ENCODE data around the gene RNF41. TPM values are rescaled to one million over a fixed set of nuclear protein-coding genes. Genes with fewer than 3 reads are reported as not detected.

Gene RNF41
- total RNA-seq, 1 donor from 2014 or later, result 140 TPM

GRCh38 chr12:56152756-56153677 lies 68.7 kb downstream of the RNF41 start:
- no peak for DNase-seq (ENCODE audit: low read depth)

Other genes starting within 250 kb of the RNF41 start
- gene RAB5B, start 247.8 kb downstream of the RNF41 start, total RNA-seq, result 92.9 and 119 TPM in 2 replicates
- gene SUOX, start 224.6 kb downstream of the RNF41 start, total RNA-seq, result 9.6 and 17.2 TPM in 2 replicates
- gene IKZF4, start 200.9 kb downstream of the RNF41 start, total RNA-seq, result 1.9 and 3.7 TPM in 2 replicates
- 119 and 710 TPM in 2 replicates for gene RPS26, start 180.0 kb downstream of the RNF41 start, total RNA-seq
- 5.1 and 19.4 TPM in 2 replicates for gene ERBB3, start 141.8 kb downstream of the RNF41 start, total RNA-seq
- 148 and 159 TPM in 2 replicates for gene PA2G4, start 117.4 kb downstream of the RNF41 start, total RNA-seq
- 1,963 and 2,452 TPM in 2 replicates for gene RPL41, start 105.3 kb downstream of the RNF41 start, total RNA-seq
- gene ZC3H10, start 103.7 kb downstream of the RNF41 start, total RNA-seq, result 3.6 and 3.7 TPM in 2 replicates
- gene ESYT1, start 93.7 kb downstream of the RNF41 start, total RNA-seq, result 347 and 558 TPM in 2 replicates
- 57.8 and 70.2 TPM in 2 replicates for gene MYL6B, start 69.3 kb downstream of the RNF41 start, total RNA-seq
- gene MYL6, start 63.6 kb downstream of the RNF41 start, total RNA-seq, result 2,255 and 3,927 TPM in 2 replicates
- gene SMARCC2, start 32.4 kb downstream of the RNF41 start, total RNA-seq, result 17.4 and 61.2 TPM in 2 replicates
- gene NABP2, start 2.4 kb upstream of the RNF41 start, total RNA-seq, result 17.8 and 20.8 TPM in 2 replicates
- gene SLC39A5, start 8.1 kb upstream of the RNF41 start, total RNA-seq, result 0.20 TPM in 1 of 2 replicates, not detected in the other
- 27.8 and 76.4 TPM in 2 replicates for gene ANKRD52, start 36.5 kb upstream of the RNF41 start, total RNA-seq
- gene COQ10A, start 45.0 kb upstream of the RNF41 start, total RNA-seq, result 7.5 and 11.2 TPM in 2 replicates
- gene CS, start 78.4 kb upstream of the RNF41 start, total RNA-seq, result 141 and 259 TPM in 2 replicates
- gene CNPY2, start 94.1 kb upstream of the RNF41 start, total RNA-seq, result 91.2 and 137 TPM in 2 replicates
- gene PAN2, start 112.1 kb upstream of the RNF41 start, total RNA-seq, result 5.6 and 22.7 TPM in 2 replicates
- 1.7 and 25.2 TPM in 2 replicates for gene IL23A, start 117.0 kb upstream of the RNF41 start, total RNA-seq
- gene STAT2, start 138.2 kb upstream of the RNF41 start, total RNA-seq, result 141 and 200 TPM in 2 replicates
- not detected in 2 replicates for gene APOF, start 140.9 kb upstream of the RNF41 start, total RNA-seq
- gene TIMELESS, start 227.5 kb upstream of the RNF41 start, total RNA-seq, result 5.2 and 8.7 TPM in 2 replicates
- 0.15 TPM in 1 of 2 replicates, not detected in the other for gene MIP, start 232.7 kb upstream of the RNF41 start, total RNA-seq
- 1.0 and 1.5 TPM in 2 replicates for gene SPRYD4, start 246.7 kb upstream of the RNF41 start, total RNA-seq